Hematopoietic multipotent progenitor cell treated with erythropoietin and hydrocortisone succinate and interleukin-3 and kit ligand, for 8 days (in vitro differentiated cells): Measurements from ENCODE around the gene HGF.

ENCODE experiments used
- DNase-seq: peaks from one replicate; pipeline ENCODE4 v3.0.0-alpha.2; 2015

The HGF gene

GRCh38 chr7:81680120-81680519 is 89.7 kb downstream of the HGF start:
- no peak for DNase-seq

GRCh38 chr7:81676813-81677212 is 93.0 kb downstream of the HGF start:
- DNase-seq = no peak

GRCh38 chr7:81676105-81676811 is 93.6 kb downstream of the HGF start:
- DNase-seq = no peak

DNA sequence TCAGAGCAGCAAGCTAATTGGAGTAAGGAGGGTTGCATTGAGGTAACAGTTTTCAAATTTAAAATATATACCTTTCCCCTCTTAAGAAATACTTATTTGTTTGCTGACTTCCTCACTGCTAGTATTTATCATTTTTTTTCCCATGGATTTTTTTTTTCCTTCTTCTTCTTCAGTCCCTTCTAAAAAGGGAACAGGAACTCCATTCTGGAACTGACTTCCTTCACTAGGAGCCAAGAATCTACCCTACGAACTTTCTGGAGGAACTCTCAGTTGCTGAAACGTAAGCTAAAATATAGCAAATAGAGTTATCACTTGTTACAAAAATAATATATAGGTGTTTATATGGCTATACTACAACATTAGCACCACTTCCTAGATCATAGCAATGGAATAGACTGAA is 95.4 kb downstream of the HGF start:
- no peak for DNase-seq

- no peak for DNase-seq
Measured at GRCh38 chr7:81672872-81673271, 97.0 kb downstream of the HGF start.

GRCh38 chr7:81669476-81670105 is 100.3 kb downstream of the HGF start:
- DNase-seq = peak; percentile 12

DNA sequence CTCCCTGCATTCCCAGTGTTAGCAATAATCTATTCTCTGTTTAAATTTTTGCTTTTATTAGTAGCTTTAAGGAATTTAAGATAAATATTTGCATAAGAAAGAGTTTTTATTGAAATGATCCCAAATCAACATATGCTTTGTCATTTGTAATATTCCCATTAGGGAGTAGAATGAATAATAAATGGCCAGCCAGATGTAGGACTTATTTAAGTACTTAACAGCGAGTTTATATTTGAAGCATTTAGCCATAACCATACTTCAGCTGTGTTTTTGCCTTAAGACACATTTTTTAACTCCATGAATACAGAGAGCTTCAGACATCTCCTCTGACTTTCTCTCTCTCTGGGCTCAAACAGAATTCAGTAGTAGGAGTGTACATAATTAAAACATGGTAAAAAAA is 103.6 kb downstream of the HGF start:
- DNase-seq = no peak

DNA sequence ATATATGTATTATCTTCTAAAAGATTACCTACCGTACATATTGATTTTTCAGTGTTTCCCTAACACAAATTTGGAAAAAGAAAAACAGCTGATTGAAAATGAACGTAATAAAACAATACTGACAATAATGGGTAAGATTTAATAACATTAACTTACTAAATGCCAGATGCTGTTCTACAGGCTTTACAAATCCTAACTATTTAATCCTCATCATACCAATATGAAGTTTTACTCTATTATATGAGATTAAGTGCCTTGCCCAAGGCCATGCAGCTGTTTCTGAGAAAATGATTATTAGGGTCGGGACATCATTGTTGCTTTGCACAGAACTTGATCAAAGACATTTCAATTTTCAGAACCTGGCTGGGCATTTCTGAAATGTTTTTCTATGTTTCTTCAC is 104.6 kb downstream of the HGF start:
- DNase-seq = no peak

DNA sequence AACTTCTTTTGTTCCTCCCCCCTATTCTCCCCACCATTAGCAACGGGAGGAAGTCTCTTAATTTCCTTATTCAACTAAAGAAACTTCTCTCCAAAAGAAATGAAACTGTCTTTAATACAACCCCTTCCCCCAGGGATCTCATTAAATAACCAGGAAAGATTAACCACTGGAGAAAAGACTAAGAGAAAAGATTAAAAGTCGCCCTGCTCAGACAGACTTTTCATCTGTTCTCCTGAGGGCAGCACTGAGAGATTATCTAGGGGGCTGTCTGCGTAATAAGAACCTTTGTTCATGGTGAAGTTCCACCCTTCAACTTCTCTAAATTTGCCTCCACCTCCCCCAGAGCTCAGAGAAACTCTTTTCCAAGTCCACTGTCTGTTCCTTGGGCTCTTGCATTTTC is 105.5 kb downstream of the HGF start:
- no peak for DNase-seq

DNA sequence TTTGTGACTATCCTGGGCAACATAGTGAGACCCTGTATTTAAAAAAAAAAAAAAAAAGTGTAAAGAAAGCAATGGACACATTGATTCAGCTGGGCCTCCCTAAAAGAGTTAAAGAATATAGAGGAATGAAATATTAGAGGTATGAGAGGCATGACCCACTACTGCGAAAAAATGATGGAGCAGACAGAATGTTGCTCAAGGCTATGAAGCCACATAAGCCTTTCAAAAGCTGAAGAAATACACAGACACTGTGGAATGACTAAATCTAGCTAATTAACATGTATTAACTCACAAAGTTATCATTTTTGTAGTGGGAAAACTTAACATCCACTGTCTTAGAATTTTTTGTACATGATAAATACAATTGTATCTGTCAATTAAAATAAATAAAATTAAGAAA is 107.3 kb downstream of the HGF start:
- DNase-seq = no peak

GRCh38 chr7:81659697-81660395 is 110.0 kb downstream of the HGF start:
- DNase-seq = no peak

DNA sequence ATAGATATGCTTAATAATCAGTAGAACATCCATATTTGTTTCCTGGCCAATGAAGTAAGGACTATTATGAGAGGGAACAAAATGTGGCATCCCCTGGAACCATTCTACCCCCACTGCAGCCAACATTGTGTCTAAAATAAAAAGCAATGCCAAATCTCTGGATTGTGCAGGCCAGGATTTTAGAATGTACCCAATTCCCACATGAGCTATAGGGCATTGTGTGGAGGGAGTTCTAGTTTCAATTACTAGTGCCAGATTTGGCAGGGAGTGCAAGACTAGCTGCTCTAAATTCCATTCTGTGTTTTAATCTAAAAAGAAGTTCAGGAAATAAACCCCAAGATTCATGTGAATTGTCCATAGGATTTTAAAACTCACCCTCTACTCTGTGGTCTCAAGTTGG is 112.3 kb downstream of the HGF start:
- no peak for DNase-seq

- no peak for DNase-seq
Measured at GRCh38 chr7:81655271-81655670, 114.6 kb downstream of the HGF start.

DNA sequence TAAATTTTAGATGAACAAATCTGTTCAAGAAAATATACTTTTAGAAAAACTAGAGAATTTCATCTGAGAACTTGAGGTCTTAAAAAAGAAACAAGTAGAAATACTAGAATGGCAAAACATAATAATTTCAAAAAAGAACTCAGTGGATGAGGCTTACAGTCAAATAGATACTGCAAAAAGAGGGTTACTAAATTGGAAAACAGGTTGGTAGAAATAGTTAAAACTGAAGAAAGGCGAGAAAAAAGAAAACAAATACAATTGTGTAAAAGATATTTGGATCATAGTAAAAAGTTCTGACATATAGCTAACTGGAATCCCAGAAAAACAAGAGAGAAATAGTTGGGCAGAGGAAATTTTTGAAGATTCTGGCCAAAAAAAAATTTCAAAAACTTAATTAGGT is 117.6 kb downstream of the HGF start:
- no peak for DNase-seq
